Left ventricle myocardium inferior (tissue), 1 donor: Measurements from ENCODE around the gene FEZ2. TPM values are rescaled to one million over a fixed set of nuclear protein-coding genes. Genes with fewer than 3 reads are reported as not detected.

Experiments used
- DNase-seq: peaks from one replicate; pipeline ENCODE4 v3.0.0-alpha.2; 2020
- H3K27ac ChIP-seq: fragments of 200-600 bp; replicated peaks from 2 replicates; pipeline ENCODE4 v1.8.0; 2021
- H3K27me3 ChIP-seq: fragments of 200-600 bp; 2 replicates; pipeline ENCODE4 v1.8.0; 2021; ENCODE audit warnings: low read depth
- H3K36me3 ChIP-seq: fragments of 200-600 bp; 2 replicates; pipeline ENCODE4 v1.8.0; 2021
- H3K4me1 ChIP-seq: fragments of 200-600 bp; 2 replicates; pipeline ENCODE4 v1.8.0; 2021
- H3K4me3 ChIP-seq: fragments of 200-600 bp; 2 replicates; pipeline ENCODE4 v1.8.0; 2021; ENCODE audit warnings: mild to moderate bottlenecking, moderate library complexity
- H3K9me3 ChIP-seq: fragments of 200-600 bp; replicated peaks from 2 replicates; pipeline ENCODE4 v1.8.0; 2021
- intact Hi-C: fragments of 100-400 bp; cut with micrococcal nuclease; formaldehyde crosslinking; loops from one replicate; pipeline ENCODE4 v1.11.0; 2022
- total RNA-seq: library from RNA; stranded (reverse); fragmentation: NEBNext Ultra II Directional; extraction: Animal tissue kit (Norgen Biotek cat#: 25700); gene quantifications from one replicate; pipeline ENCODE4 v1.2.1, GENCODE V29; 2021
- TF ChIP-seq, protein P1 (sequence below): fragments of 200-600 bp; IDR thresholded peaks from 2 replicates; pipeline ENCODE4 v1.8.0; 2021; ENCODE audit warnings: antibody characterized with exemption, mild to moderate bottlenecking, borderline replicate concordance
- donor health status: DM: no; HTN: yes; CAD: no; lungs with severe emphysema.

FEZ2 gene
- total RNA-seq, 1 donor from 2014 or later, result 49.6 TPM

DNA sequence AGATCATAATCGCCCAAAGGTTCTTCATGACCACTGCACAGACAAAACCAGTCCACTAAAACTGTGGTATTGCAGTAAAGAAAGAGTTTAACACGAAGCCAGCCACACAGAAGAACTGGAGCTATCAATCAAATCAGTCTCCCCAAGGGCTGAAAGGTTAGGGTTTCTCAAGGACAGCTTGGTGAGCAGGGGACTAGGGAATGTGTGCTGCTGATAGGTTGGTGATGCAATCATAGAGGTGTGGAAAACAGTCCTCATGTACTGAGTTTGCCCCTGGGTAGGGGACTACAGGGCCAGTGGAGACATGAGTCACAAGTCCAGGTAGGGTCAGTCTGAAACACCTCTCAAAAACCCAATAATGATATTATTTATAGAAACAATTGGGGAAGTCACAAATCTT lies 27.3 kb upstream of the FEZ2 start:
- H3K27me3 ChIP-seq, result peaks cover 9% of the 10 kb centered on the region
- intact Hi-C loops, result no loop called here
- DNase-seq, result no peak
- peaks cover 18% of the 10 kb centered on the region for H3K9me3 ChIP-seq
- no peak overlapping the region for H3K4me3 ChIP-seq
- no peaks in the 10 kb centered on the region for H3K36me3 ChIP-seq
- H3K27ac ChIP-seq, result no peak overlapping the region
- TF ChIP-seq, protein P1, sequence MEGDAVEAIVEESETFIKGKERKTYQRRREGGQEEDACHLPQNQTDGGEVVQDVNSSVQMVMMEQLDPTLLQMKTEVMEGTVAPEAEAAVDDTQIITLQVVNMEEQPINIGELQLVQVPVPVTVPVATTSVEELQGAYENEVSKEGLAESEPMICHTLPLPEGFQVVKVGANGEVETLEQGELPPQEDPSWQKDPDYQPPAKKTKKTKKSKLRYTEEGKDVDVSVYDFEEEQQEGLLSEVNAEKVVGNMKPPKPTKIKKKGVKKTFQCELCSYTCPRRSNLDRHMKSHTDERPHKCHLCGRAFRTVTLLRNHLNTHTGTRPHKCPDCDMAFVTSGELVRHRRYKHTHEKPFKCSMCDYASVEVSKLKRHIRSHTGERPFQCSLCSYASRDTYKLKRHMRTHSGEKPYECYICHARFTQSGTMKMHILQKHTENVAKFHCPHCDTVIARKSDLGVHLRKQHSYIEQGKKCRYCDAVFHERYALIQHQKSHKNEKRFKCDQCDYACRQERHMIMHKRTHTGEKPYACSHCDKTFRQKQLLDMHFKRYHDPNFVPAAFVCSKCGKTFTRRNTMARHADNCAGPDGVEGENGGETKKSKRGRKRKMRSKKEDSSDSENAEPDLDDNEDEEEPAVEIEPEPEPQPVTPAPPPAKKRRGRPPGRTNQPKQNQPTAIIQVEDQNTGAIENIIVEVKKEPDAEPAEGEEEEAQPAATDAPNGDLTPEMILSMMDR, result no peak
- no peaks in the 10 kb centered on the region for H3K4me1 ChIP-seq

- Histone ChIP-seq H3K4me3 (no peak overlapping the region), H3K4me1 (no peaks in the 10 kb centered on the region), H3K36me3 (no peaks in the 10 kb centered on the region), H3K27me3 (peaks cover 15% of the 10 kb centered on the region), H3K27ac (no peak overlapping the region), H3K9me3 (peaks cover 8% of the 10 kb centered on the region)
- intact Hi-C loops, result no loop called here
- TF ChIP-seq, protein P1, result no peak
- no peak for DNase-seq
Measured at GRCh38 chr2:36620321-36620720, 22.4 kb upstream of the FEZ2 start.

DNA sequence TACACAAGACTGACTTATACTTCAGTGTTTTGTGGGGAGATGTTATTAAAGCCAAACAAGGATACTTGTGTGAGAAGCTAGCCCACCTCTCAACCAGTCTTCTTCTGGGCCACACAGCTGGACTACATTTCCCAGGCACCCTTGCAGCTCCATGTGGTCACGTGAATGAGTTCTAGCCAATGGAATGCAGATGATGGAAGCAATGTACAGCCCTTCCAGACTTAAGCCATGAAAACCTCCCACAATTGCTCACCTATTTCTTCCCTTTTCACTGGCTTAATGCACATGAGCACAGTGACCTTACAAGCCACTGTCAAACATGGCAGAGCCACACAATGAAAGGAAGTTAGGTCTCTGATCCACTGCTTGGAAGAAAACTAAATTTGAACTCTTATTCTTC lies 20.4 kb upstream of the FEZ2 start:
- H3K4me3 ChIP-seq, result no peak overlapping the region
- intact Hi-C loops, result no loop called here
- H3K27ac ChIP-seq, result no peak overlapping the region
- no peaks in the 10 kb centered on the region for H3K9me3 ChIP-seq
- peaks cover 13% of the 10 kb centered on the region for H3K27me3 ChIP-seq
- no peak for DNase-seq
- no peaks in the 10 kb centered on the region for H3K36me3 ChIP-seq
- TF ChIP-seq, protein P1, result no peak
- no peaks in the 10 kb centered on the region for H3K4me1 ChIP-seq

- no peaks in the 10 kb centered on the region for H3K36me3 ChIP-seq
- intact Hi-C loops, result no loop called here
- no peak for DNase-seq
- no peak overlapping the region for H3K4me3 ChIP-seq
- no peaks in the 10 kb centered on the region for H3K4me1 ChIP-seq
- no peak overlapping the region for H3K27ac ChIP-seq
- H3K9me3 ChIP-seq, result no peaks in the 10 kb centered on the region
- peaks cover 10% of the 10 kb centered on the region for H3K27me3 ChIP-seq
- TF ChIP-seq, protein P1, result no peak
Measured at GRCh38 chr2:36616947-36617346, 19.0 kb upstream of the FEZ2 start.

DNA sequence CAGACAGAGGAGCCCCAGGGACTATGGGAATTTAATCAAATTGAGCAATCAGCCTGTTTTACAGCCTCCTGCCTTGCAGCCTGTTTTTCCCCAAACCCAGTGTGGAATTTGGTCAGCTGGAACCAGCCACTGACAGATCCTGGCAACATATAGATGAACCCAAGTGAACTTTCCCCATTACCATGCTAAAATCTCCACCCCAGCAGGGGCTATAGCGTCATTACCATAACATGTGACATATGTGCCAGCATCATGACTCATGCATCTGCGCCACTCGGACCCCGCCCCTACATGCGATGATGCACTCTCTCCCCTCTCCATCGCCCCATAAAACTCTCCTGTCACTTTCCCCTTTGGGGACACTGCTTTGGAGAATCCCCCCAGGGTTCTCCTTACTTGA lies 17.3 kb upstream of the FEZ2 start:
- Histone ChIP-seq H3K27me3 (peaks cover 6% of the 10 kb centered on the region), H3K4me1 (no peaks in the 10 kb centered on the region), H3K36me3 (no peaks in the 10 kb centered on the region), H3K4me3 (no peak overlapping the region), H3K9me3 (no peaks in the 10 kb centered on the region), H3K27ac (no peak overlapping the region)
- TF ChIP-seq, protein P1, result no peak
- intact Hi-C loops, result no loop called here
- DNase-seq, result no peak

DNA sequence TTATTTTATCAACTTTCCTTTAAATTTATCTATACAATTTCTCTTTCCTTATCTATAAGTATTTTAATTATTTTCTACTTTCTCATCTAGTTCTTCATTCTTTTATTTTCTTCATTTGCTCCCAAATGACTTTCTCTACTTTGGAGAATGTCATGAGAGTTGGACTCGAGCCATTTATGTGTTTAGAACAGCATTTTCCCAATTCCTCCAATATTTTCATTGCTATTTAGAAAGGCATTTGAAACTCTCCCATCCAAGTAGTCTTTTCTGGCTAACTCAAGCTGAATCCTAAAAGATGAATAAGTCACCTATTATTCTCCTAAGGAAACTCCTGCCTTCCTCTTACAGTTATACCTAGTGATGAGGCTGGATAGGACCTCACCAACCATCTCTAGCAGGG lies 15.8 kb upstream of the FEZ2 start:
- no peaks in the 10 kb centered on the region for H3K9me3 ChIP-seq
- no peaks in the 10 kb centered on the region for H3K36me3 ChIP-seq
- TF ChIP-seq, protein P1, result no peak
- H3K27me3 ChIP-seq, result no peaks in the 10 kb centered on the region
- no peaks in the 10 kb centered on the region for H3K4me1 ChIP-seq
- intact Hi-C loops, result no loop called here
- no peak for DNase-seq
- no peak overlapping the region for H3K27ac ChIP-seq
- H3K4me3 ChIP-seq, result no peak overlapping the region
